PC-9 (cell line): ENCODE data around the gene USF3. TPM values are rescaled to one million over a fixed set of nuclear protein-coding genes. Genes with fewer than 3 reads are reported as not detected.

Source experiments
- BruUV-seq: library from RNA; stranded (reverse); fragments of 400-500 nt; replicated peaks from 2 replicates; lab custom pipeline; 2021; lab: Mats Ljungman, UMichigan
- CTCF ChIA-PET: fragments of 300-600 bp; sonication (Branson Sonifier 250); formaldehyde crosslinking; loops from one replicate; lab custom pipeline; 2022; ENCODE audit warnings: antibody characterized with exemption; lab: Charles Lee
- POLR2A ChIA-PET: fragments of 300-600 bp; sonication (Branson Sonifier 250); formaldehyde crosslinking; loops from one replicate; lab custom pipeline; 2022; ENCODE audit warnings: antibody characterized with exemption; ENCODE audit not compliant: unreplicated experiment; lab: Charles Lee
- DNase-seq, 2 experiments: peaks; one replicate each; pipeline versions ENCODE4 v3.0.0 to v3.0.0-alpha.2; 2015 to 2022; ENCODE audit warnings: mixed read lengths in 1 of 2
- H2AFZ ChIP-seq: fragments of 200-600 bp; sonication (generic); 2 replicates; pipeline ENCODE4 v1.8.1; 2017; ENCODE audit warnings: antibody characterized with exemption
- H3F3A ChIP-seq: fragments of 200-600 bp; sonication (generic); 2 replicates; pipeline ENCODE4 v1.8.1; 2017; ENCODE audit warnings: antibody characterized with exemption, mild to moderate bottlenecking, low read depth; ENCODE audit not compliant: insufficient read depth
- H3K27ac ChIP-seq: fragments of 200-600 bp; sonication (generic); 2 replicates; pipeline ENCODE4 v1.6.1; 2016; ENCODE audit warnings: mixed run types
- H3K27me3 ChIP-seq: fragments of 200-600 bp; sonication (generic); 2 replicates; pipeline ENCODE4 v1.6.1; 2016; ENCODE audit warnings: low read depth, mixed run types; ENCODE audit not compliant: insufficient read depth
- H3K36me3 ChIP-seq: fragments of 200-600 bp; sonication (generic); 2 replicates; pipeline ENCODE4 v1.6.1; 2016; ENCODE audit warnings: low read depth, mixed run types
- H3K4me1 ChIP-seq: fragments of 200-600 bp; sonication (generic); replicated peaks from 2 replicates; pipeline ENCODE4 v1.6.1; 2016; ENCODE audit warnings: mixed run types; ENCODE audit not compliant: insufficient read depth
- H3K4me2 ChIP-seq: fragments of 200-600 bp; sonication (generic); 2 replicates; pipeline ENCODE4 v1.6.1; 2017; ENCODE audit warnings: mixed run types
- H3K4me3 ChIP-seq: fragments of 200-600 bp; sonication (generic); 2 replicates; pipeline ENCODE4 v1.6.1; 2016; ENCODE audit warnings: mixed run types
- H3K79me2 ChIP-seq: fragments of 200-600 bp; sonication (generic); 2 replicates; pipeline ENCODE4 v1.6.1; 2017; ENCODE audit warnings: low read depth, mixed run types
- H3K9me2 ChIP-seq: fragments of 200-600 bp; sonication (generic); 2 replicates; pipeline ENCODE4 v1.8.1; 2017; ENCODE audit warnings: mild to moderate bottlenecking; ENCODE audit not compliant: insufficient read depth
- H3K9me3 ChIP-seq: fragments of 200-600 bp; sonication (generic); 2 replicates; pipeline ENCODE4 v1.8.1; 2016; ENCODE audit warnings: low read depth; ENCODE audit not compliant: insufficient read depth
- H4K20me1 ChIP-seq: fragments of 200-600 bp; sonication (generic); 2 replicates; pipeline ENCODE4 v1.8.1; 2017; ENCODE audit not compliant: insufficient read depth
- CTCF ChIP-seq: fragments of 200-600 bp; sonication (generic); conservative IDR thresholded peaks from 2 replicates; pipeline ENCODE4 v1.6.1; 2017; ENCODE audit warnings: mixed run types, antibody characterized with exemption, mild to moderate bottlenecking, moderate library complexity
- EZH2 ChIP-seq: fragments of 200-600 bp; sonication (generic); IDR thresholded peaks from 2 replicates; pipeline ENCODE4 v1.8.0; 2017; ENCODE audit warnings: antibody characterized with exemption, low read depth
- intact Hi-C: fragments of 100-400 bp; cut with micrococcal nuclease; formaldehyde crosslinking; loops from one replicate; pipeline ENCODE4 v1.10.0; 2022; ENCODE audit not compliant: unreplicated experiment
- total RNA-seq: library from RNA; stranded (reverse); gene quantifications from 2 replicates; pipeline ENCODE4 v1.2.3, GENCODE V29; 2021

Gene USF3
- total RNA-seq, 1 experiment from 2014 or later: 12.8 TPM

- Histone ChIP-seq H3K36me3 (no peaks in the 10 kb centered on the region), H3K9me2 (no peaks in the 10 kb centered on the region), H3K79me2 (no peaks in the 10 kb centered on the region), H3K27me3 (no peaks in the 10 kb centered on the region), H3K27ac (no peak overlapping the region), H2AFZ (no peak overlapping the region), H3K4me3 (no peak overlapping the region), H4K20me1 (no peaks in the 10 kb centered on the region), H3K4me1 (0 out of 2 replicates have a peak, but pooled peaks cover 4% of the 10 kb centered on the region), H3K9me3 (no peaks in the 10 kb centered on the region), H3K4me2 (no peak overlapping the region), H3F3A (no peaks in the 10 kb centered on the region)
- intact Hi-C loops: loop anchor here (5.0 to 10.0 kb wide), 3 partner anchors 335 to 988 kb away; partner anchors contain the start of gene CCDC80
- no TSS peak for BruUV-seq
- DNase-seq: no peak
- TF ChIP-seq CTCF (no peak), EZH2 (no peak)
- CTCF ChIA-PET: interaction anchor here (0.6 to 0.7 kb wide), 2 partner anchors 70 to 132 kb away, joined by 6 to 9 read pairs; no protein-coding TSS in a partner anchor
- POLR2A ChIA-PET: no interaction called here
Measured at GRCh38 chr3:113629584-113630421, 66.6 kb downstream of the USF3 start.

- Histone ChIP-seq H3K27me3 (no peaks in the 10 kb centered on the region), H4K20me1 (no peaks in the 10 kb centered on the region), H3K79me2 (no peaks in the 10 kb centered on the region), H3K27ac (no peak overlapping the region), H3K9me2 (no peaks in the 10 kb centered on the region), H2AFZ (no peak overlapping the region), H3K4me1 (0 out of 2 replicates have a peak, but pooled peaks cover 4% of the 10 kb centered on the region), H3K9me3 (no peaks in the 10 kb centered on the region), H3F3A (no peaks in the 10 kb centered on the region), H3K36me3 (no peaks in the 10 kb centered on the region), H3K4me2 (no peak overlapping the region), H3K4me3 (no peak overlapping the region)
- POLR2A ChIA-PET: interaction anchor here (0.6 kb wide), 1 partner anchor 1024 kb away, joined by 3 read pairs; no protein-coding TSS in a partner anchor
- intact Hi-C loops: loop anchor here (5.0 to 10.0 kb wide), 3 partner anchors 334 to 986 kb away; partner anchors contain the start of gene CCDC80
- no peak for TF ChIP-seq CTCF
- TF ChIP-seq EZH2: no peak
- CTCF ChIA-PET: interaction anchor here (0.7 kb wide), 1 partner anchor 71 kb away, joined by 6 read pairs; no protein-coding TSS in a partner anchor
- no peak for DNase-seq
- no TSS peak for BruUV-seq
Measured at GRCh38 chr3:113628788-113629187, 67.7 kb downstream of the USF3 start.

- H3K9me3 ChIP-seq: no peaks in the 10 kb centered on the region
- no peak overlapping the region for H3K27ac ChIP-seq
- intact Hi-C loops: loop anchor here (5.0 to 10.0 kb wide), 3 partner anchors 334 to 986 kb away; partner anchors contain the start of gene CCDC80
- H4K20me1 ChIP-seq: no peaks in the 10 kb centered on the region
- no peak overlapping the region for H3K4me2 ChIP-seq
- BruUV-seq: no TSS peak
- H3K79me2 ChIP-seq: no peaks in the 10 kb centered on the region
- CTCF ChIA-PET: no interaction called here
- 0 out of 2 replicates have a peak, but pooled peaks cover 4% of the 10 kb centered on the region for H3K4me1 ChIP-seq
- no peak overlapping the region for H3K4me3 ChIP-seq
- H3K27me3 ChIP-seq: no peaks in the 10 kb centered on the region
- no peak for DNase-seq
- POLR2A ChIA-PET: interaction anchor here (0.6 kb wide), 1 partner anchor 1024 kb away, joined by 3 read pairs; no protein-coding TSS in a partner anchor
- H2AFZ ChIP-seq: no peak overlapping the region
- H3F3A ChIP-seq: no peaks in the 10 kb centered on the region
- no peak for TF ChIP-seq EZH2
- no peak for TF ChIP-seq CTCF
- H3K9me2 ChIP-seq: no peaks in the 10 kb centered on the region
- no peaks in the 10 kb centered on the region for H3K36me3 ChIP-seq
Measured at GRCh38 chr3:113628316-113628715, 68.1 kb downstream of the USF3 start.
